ENCODE data around the gene LTBP1. TPM values are rescaled to one million over a fixed set of nuclear protein-coding genes. Genes with fewer than 3 reads are reported as not detected.
A peak's percentile ranks its signal among the peaks of the same experiment; 100 is the strongest.
"Not testable (repeated sequence)": the region's sequence is repeated elsewhere in the genome, so short reads cannot be mapped to it uniquely, and the experiment has no call there.

The LTBP1 gene
- total RNA-seq, 1 donor from 2014 or later, result 102 TPM

- peak overlapping the region; percentile 2 for H3K27ac Mint-ChIP-seq (ENCODE audit: unreplicated experiment)
- no peaks in the 10 kb centered on the region for H3K36me3 Mint-ChIP-seq (ENCODE audit: unreplicated experiment)
- H3K27me3 Mint-ChIP-seq (ENCODE audit: unreplicated experiment), result no peaks in the 10 kb centered on the region
- H3K4me3 Mint-ChIP-seq (ENCODE audit: unreplicated experiment), result no peak overlapping the region
- H3K9me3 Mint-ChIP-seq (ENCODE audit: unreplicated experiment), result peaks cover 3% of the 10 kb centered on the region
- peaks cover 12% of the 10 kb centered on the region for H3K4me1 Mint-ChIP-seq (ENCODE audit: unreplicated experiment)
- DNase-seq (ENCODE audit: extremely low spot score, unreplicated experiment), result no peak
- TF ChIP-seq CTCF (IDR thresholded peaks at IDR 0.05), result no peak
Measured at GRCh38 chr2:32963941-32964340, 17.2 kb downstream of the LTBP1 start.

- TF ChIP-seq CTCF (IDR thresholded peaks at IDR 0.05), result no peak
- H3K4me3 Mint-ChIP-seq (ENCODE audit: unreplicated experiment), result no peak overlapping the region
- H3K4me1 Mint-ChIP-seq (ENCODE audit: unreplicated experiment), result peaks cover 12% of the 10 kb centered on the region
- peaks cover 10% of the 10 kb centered on the region for H3K9me3 Mint-ChIP-seq (ENCODE audit: unreplicated experiment)
- H3K27ac Mint-ChIP-seq (ENCODE audit: unreplicated experiment), result no peak overlapping the region
- no peak for DNase-seq (ENCODE audit: extremely low spot score, unreplicated experiment)
- H3K27me3 Mint-ChIP-seq (ENCODE audit: unreplicated experiment), result no peaks in the 10 kb centered on the region
- H3K36me3 Mint-ChIP-seq (ENCODE audit: unreplicated experiment), result no peaks in the 10 kb centered on the region
Measured at GRCh38 chr2:32965523-32966171, 18.9 kb downstream of the LTBP1 start.

GRCh38 chr2:32969444-32970162, 22.9 kb downstream of the LTBP1 start:
- Mint-ChIP-seq H3K4me3 (ENCODE audit: unreplicated experiment) (no peak overlapping the region), H3K4me1 (ENCODE audit: unreplicated experiment) (peaks cover 3% of the 10 kb centered on the region), H3K36me3 (ENCODE audit: unreplicated experiment) (peaks cover 4% of the 10 kb centered on the region), H3K27ac (ENCODE audit: unreplicated experiment) (no peak overlapping the region), H3K9me3 (ENCODE audit: unreplicated experiment) (peaks cover 23% of the 10 kb centered on the region), H3K27me3 (ENCODE audit: unreplicated experiment) (no peaks in the 10 kb centered on the region)
- DNase-seq (ENCODE audit: extremely low spot score, unreplicated experiment), result no peak
- no peak for TF ChIP-seq CTCF (IDR thresholded peaks at IDR 0.05)

- peaks cover 31% of the 10 kb centered on the region for H3K9me3 Mint-ChIP-seq (ENCODE audit: unreplicated experiment)
- H3K36me3 Mint-ChIP-seq (ENCODE audit: unreplicated experiment), result not testable (repeated sequence)
Measured at GRCh38 chr2:32973772-32974171, 27.0 kb downstream of the LTBP1 start.

GRCh38 chr2:32976409-32977063, 29.8 kb downstream of the LTBP1 start:
- no peak for TF ChIP-seq CTCF (IDR thresholded peaks at IDR 0.05)
- H3K27ac Mint-ChIP-seq (ENCODE audit: unreplicated experiment), result no peak overlapping the region
- H3K4me3 Mint-ChIP-seq (ENCODE audit: unreplicated experiment), result no peak overlapping the region
- peaks cover 9% of the 10 kb centered on the region for H3K36me3 Mint-ChIP-seq (ENCODE audit: unreplicated experiment)
- H3K4me1 Mint-ChIP-seq (ENCODE audit: unreplicated experiment), result peaks cover 2% of the 10 kb centered on the region
- peaks cover 32% of the 10 kb centered on the region for H3K9me3 Mint-ChIP-seq (ENCODE audit: unreplicated experiment)
- no peak for DNase-seq (ENCODE audit: extremely low spot score, unreplicated experiment)
- H3K27me3 Mint-ChIP-seq (ENCODE audit: unreplicated experiment), result no peaks in the 10 kb centered on the region

More at GRCh38 chr2:32973772-32974171, 27.0 kb downstream of the LTBP1 start:
- not testable (repeated sequence) for DNase-seq (ENCODE audit: extremely low spot score, unreplicated experiment); H3K27me3 Mint-ChIP-seq (ENCODE audit: unreplicated experiment); H3K4me1 Mint-ChIP-seq (ENCODE audit: unreplicated experiment); H3K4me3 Mint-ChIP-seq (ENCODE audit: unreplicated experiment); H3K27ac Mint-ChIP-seq (ENCODE audit: unreplicated experiment)

Measured in osteocyte (in vitro differentiated cells).